ENCODE measurements around the gene SMIM24. TPM values are rescaled to one million over a fixed set of nuclear protein-coding genes. Genes with fewer than 3 reads are reported as not detected.

Gene SMIM24
- total and polyA plus RNA-seq, 9 of the 15 experiments (the other 6 are each of a cell fraction or from before 2014, with no cell fraction given), result 0.45 to 12.3 (median 1.4) TPM; not detected in 1

GRCh38 chr19:3434630-3435553 is 45.4 kb downstream of the SMIM24 start (continued):
- TF ChIP-seq ZNF780A (CRISPR knock-in tag; IDR thresholded peaks at IDR 0.05) (no peak), ZNF644 (tag; IDR thresholded peaks at IDR 0.05; ENCODE audit: low read depth) (peak; percentile 90), CCAR2 (IDR thresholded peaks at IDR 0.05; ENCODE audit: low read depth, low read length) (no peak), MAFF (IDR thresholded peaks at IDR 0.05; ENCODE audit: low read length) (no peak), CHD2 (IDR thresholded peaks at IDR 0.05; ENCODE audit: low read depth, low read length) (peak; percentile 95), CHD1 (IDR thresholded peaks at IDR 0.05; ENCODE audit: low read length) (no peak), EHMT2 (IDR thresholded peaks at IDR 0.05) (no peak), BDP1 (IDR thresholded peaks at IDR 0.05; ENCODE audit: insufficient read depth, insufficient read length) (no peak), TGIF2 (CRISPR knock-in tag; IDR thresholded peaks at IDR 0.05) (no peak), SNIP1 (IDR thresholded peaks at IDR 0.05; ENCODE audit: low read depth) (no peak), TAF9B (IDR thresholded peaks at IDR 0.05; ENCODE audit: partially characterized antibody) (no peak), TOE1 (IDR thresholded peaks at IDR 0.05; ENCODE audit: borderline replicate concordance) (0 out of 2 replicates have a peak, but pooled peaks have one; percentile 54), TOE1 (CRISPR knock-in tag; IDR thresholded peaks at IDR 0.05; ENCODE audit: borderline replicate concordance, low read depth) (no peak), FIP1L1 (IDR thresholded peaks at IDR 0.05; ENCODE audit: low read depth, low read length, poor library complexity, severe bottlenecking) (peak; percentile 31), EP300 (IDR thresholded peaks at IDR 0.05; ENCODE audit: low read length) (no peak; the same call in 1 of the 2 replicates), XRCC5 (IDR thresholded peaks at IDR 0.05; ENCODE audit: low read depth, low read length) (peak; percentile 32), BRCA1 (IDR thresholded peaks at IDR 0.05) (no peak), BRCA1 (CRISPR knock-in tag; IDR thresholded peaks at IDR 0.05) (no peak), ZNF12 (CRISPR knock-in tag; IDR thresholded peaks at IDR 0.05) (no peak), NKRF (IDR thresholded peaks at IDR 0.05; ENCODE audit: borderline replicate concordance) (peak; percentile 98; the same call in 1 of the 2 replicates), ZNF584 (CRISPR knock-in tag; IDR thresholded peaks at IDR 0.05; ENCODE audit: low read depth) (peak; percentile 79; the same call in 1 of the 2 replicates), PCBP2 (IDR thresholded peaks at IDR 0.05; ENCODE audit: low read depth, low read length, poor library complexity, severe bottlenecking) (no peak), RBM34 (IDR thresholded peaks at IDR 0.05; ENCODE audit: borderline replicate concordance, insufficient read depth, low read length) (no peak)
- TF ChIP-seq, protein P1, sequence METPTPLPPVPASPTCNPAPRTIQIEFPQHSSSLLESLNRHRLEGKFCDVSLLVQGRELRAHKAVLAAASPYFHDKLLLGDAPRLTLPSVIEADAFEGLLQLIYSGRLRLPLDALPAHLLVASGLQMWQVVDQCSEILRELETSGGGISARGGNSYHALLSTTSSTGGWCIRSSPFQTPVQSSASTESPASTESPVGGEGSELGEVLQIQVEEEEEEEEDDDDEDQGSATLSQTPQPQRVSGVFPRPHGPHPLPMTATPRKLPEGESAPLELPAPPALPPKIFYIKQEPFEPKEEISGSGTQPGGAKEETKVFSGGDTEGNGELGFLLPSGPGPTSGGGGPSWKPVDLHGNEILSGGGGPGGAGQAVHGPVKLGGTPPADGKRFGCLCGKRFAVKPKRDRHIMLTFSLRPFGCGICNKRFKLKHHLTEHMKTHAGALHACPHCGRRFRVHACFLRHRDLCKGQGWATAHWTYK (CRISPR knock-in tag; IDR thresholded peaks at IDR 0.05), result no peak
